GM04503 (cell line): ENCODE data around the gene AKIRIN1.
A peak's percentile ranks its signal among the peaks of the same experiment; 100 is the strongest.
"Not testable (repeated sequence)": the region's sequence is repeated elsewhere in the genome, so short reads cannot be mapped to it uniquely, and the experiment has no call there.

Experiments used
- DNase-seq: peaks from one replicate; pipeline ENCODE4 v3.0.0-alpha.2; 2012; ENCODE audit warnings: low read depth

Gene AKIRIN1, protein sequence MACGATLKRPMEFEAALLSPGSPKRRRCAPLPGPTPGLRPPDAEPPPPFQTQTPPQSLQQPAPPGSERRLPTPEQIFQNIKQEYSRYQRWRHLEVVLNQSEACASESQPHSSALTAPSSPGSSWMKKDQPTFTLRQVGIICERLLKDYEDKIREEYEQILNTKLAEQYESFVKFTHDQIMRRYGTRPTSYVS

DNA sequence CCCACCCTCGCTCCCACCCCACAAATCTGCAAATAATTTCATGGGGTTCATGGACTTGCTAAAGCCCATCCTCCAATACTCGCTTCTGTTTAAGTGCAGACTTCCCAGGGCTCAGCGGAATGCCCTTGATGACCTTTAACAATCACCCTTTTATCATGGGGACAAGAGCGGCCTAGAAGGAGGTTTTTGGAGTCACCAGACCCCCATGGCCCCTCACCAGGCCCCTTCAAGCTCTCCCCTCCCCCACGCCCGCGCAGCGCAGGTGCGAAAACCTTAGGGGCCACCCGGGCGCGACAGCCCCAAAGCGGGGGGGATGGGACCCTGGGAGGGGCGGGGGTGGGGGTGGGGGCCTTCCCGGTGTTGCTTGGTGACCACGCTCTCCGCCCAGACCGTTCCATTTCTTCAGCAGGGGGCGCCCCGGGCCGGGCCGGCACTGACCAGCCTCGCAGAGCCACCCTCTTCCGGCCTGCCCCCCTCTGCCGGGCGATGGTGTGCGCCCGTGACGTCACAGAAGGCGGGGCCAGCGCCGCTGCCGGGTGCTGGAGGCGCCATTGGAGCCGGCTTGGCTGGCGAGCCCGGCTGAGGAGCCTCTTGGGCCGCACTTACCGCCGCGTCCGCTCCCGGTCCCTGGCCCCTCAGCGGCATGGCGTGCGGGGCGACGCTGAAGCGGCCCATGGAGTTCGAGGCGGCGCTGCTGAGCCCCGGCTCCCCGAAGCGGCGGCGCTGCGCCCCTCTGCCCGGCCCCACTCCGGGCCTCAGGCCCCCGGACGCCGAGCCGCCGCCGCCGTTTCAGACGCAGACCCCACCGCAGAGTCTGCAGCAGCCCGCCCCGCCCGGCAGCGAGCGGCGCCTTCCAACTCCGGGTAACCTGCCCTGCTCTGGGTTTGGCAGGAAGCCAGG lies at the start of gene AKIRIN1:
Gene AKIRIN1 (plus strand): TSS at position 539 of the 900 bp plus-strand sequence. CDS start 105 bp downstream, at position 644.
- peak; percentile 71 for DNase-seq

DNA sequence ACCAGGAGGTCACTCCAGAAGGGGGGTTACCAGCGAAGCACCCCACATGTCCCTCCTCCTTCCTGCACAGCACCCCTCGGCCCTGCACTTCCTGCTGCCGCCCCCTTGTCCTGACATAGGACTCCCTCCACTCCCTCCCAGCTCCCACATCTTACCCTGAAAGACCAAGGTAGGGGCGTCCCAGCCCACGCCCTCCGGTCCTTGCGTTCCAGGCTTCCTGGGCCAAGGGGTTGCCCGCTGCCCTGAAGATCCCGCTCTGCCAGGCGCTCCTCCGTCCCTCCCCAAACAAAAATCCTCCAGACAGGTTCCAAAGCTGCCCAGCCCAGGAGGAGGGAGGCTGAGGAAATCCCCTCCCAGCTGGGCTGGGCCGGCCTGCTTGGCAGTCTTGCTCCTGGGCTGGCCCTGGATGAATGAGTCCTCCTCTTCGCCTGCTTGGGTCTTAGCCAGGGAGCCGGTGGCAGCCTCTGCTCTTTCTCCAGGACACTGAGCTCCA lies 49.5 kb upstream of the AKIRIN1 start, which contains the start of gene RHBDL2:
Gene RHBDL2 (minus strand): TSS at position 304 of the 493 bp plus-strand sequence. CDS start 22,618 bp downstream, outside the sequence.
- no peak for DNase-seq

DNA sequence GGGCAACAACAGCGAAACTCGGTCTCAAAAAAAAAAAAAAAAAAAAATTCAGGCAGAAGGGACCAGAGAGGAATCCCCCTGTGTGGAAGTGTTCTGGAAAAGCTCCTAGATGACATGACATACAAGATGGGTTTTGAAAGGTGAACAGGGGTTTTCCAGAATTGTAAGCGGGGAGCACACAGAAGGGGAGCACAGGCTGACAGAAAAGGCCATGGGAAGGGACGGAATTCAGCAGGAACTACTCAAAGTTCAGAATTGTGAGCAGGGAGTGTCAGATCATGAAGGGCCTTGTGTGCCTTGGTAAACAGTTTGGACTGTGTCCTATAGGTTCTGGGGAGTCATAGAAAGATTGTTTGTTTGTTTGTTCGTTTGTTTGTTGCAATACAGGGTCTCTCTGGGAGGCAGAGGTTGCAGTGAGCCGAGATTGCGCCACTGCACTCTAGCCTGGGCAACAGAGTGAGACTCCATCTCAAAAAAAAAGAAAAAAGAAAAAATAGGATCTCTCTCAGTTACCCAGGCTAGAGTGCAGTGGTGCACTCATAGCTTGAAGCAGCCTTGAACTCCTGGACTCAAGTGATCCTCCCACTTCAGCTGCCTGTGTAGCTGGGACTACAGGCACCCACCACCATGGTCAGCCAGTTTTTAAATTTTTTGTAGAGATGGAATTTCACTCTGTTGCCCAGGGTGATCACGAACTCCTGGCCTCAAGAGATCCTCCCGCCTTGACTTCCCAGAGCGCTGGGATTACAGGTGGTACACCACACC lies 48.2 kb upstream of the AKIRIN1 start:
- no peak for DNase-seq

DNA sequence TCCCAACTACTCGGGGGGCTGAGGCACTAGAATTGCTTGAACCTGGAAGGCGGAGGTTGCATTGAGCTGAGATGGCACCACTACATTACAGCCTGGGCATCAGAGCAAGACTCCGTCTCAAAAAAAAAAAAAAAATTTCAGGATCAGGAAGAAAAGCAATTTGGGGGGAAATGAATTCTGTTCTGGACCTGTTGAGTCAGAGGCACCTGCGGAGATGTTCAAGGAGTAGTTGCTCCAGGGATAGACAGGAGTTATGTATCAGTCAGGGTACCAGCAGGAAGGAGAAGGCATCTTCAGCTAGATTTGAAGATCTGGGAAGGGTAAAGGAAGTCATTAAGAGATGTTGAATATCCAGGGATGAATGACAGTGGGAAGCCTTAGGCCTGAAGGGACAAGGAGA lies 46.5 kb upstream of the AKIRIN1 start:
- no peak for DNase-seq

DNA sequence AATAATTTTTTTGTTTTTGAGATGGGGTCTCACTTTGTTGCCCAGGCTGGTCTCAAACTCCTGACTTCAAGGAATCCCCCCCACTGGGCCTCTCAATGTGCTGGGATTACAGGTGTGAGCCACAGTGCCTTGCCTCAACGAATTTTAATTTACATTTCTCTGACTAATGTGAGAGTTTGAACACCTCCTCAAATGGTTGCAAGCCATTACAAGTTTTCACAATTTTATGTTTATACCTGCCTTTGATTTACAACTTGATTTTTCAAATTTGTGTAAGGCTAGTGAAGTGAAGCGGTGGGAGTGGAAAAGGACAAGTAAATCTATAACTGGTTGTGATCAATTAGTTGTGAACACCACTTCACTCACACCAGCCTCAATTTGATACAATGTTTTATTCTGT lies 40.5 kb upstream of the AKIRIN1 start:
- DNase-seq = no peak

DNA sequence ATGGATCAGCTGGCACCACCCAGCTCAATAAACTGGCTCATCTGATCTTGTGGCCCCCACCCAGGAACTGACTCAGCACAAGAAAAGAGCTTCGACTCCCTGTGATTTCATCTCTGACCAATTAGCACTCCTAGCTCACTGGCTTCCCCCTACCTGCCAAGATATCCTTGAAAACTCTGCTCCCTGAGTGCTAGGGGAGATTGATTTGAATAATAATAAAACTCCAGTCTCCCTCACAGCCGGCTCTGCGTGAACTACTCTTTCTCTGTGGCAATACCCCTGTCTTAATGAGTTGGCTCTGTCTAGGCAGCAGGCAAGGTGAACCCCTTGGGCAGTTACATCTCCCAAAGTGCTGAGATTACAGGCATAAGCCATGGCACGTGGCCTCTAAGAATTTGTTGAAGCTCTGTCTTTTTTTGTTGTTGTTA lies 37.6 kb upstream of the AKIRIN1 start:
- DNase-seq = no peak

DNA sequence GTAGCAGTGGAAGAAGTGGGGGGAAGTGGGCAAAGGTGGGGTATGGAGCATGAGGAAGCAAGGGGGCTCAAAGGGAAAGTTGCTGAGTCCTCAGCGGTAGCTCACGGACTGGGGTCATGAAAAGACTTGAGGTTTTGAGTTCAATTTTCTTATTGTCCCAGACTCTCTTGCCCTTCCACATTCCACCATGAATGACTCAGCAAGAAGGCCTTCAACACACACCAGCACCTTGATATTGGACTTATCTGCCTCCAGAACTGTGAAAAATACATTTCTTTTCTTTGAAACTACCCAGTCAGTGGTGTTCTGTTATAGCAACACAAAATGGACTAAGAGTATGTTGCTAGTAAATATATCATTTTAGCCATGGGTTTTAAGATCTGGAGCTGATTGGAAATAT lies 32.1 kb upstream of the AKIRIN1 start:
- no peak for DNase-seq

DNA sequence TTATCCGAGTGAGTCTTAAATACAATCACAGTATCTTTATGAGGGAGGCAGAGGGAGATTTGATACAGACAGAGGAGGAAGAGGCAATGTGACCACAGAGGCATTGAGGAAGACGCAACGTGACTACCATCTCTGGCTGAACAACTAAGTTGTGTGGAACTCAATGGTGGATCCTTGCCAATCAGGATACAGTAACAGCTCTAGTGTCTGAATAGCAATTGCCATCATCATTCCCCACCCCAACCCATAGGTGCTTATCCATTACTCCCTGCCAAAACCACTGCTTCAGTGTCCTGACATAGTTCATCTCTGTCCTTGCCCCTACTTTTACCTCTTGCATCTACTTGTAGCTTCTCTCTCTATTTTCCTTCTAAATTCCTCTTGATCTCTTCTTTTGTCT lies 29.0 kb upstream of the AKIRIN1 start:
- peak; percentile 67 for DNase-seq

DNA sequence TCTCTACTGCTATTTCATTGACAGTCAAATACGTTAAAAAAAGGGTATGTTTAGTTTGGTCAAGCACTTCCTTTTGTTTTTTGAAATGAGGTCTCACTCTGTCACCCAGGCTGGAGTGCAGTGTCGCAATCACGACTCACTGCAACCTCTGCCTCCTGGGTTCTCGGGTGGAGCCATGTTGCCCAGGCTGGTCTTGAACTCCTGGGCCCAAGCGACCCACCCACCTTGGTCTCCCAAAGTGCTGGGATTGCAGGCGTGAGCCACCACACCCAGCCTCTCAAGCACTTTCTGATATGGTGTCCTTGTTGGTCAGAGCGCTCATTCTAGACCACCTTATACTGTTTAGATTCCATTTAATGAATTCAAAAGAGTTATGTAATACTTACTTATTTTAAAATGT lies 28.5 kb upstream of the AKIRIN1 start:
- DNase-seq = no peak

DNA sequence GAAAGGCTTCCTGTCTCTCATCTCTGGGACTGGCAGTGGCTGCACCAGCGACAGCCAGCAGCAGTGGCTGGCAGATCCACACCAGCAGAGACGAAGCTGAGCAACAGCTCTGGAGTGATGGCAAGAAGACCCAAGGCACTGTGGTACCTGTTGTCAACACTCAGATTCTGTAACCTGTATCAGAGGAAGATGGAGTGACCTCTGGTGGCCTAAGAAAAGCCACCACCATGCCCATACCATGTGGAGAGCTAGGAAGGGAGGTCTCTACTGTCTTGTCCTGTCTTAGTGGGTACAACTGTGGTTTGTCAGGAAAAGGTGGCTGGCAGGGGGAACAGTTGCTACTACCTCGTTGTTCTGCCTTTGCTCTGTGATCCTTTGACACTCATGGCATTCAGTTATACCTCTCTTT lies 26.9 kb upstream of the AKIRIN1 start:
- no peak for DNase-seq

DNA sequence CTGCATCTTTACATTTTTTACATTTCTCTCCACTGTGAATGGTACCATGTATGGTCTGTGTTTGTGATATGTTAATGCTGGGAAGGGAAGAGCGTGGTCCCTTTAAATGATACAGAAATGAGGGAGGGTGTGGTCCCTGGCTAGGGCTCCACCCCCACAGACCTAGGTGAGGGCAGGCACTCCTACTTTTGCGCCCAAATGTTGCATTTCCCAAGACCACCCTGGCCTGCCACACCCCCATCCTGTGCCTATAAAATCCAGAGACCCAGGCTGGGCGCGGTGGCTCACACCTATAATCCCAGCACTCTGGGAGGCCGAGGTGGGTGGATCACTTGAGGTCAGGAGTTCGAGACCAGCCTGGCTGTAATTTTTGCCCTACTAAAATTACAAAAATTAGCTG lies 17.9 kb upstream of the AKIRIN1 start:
- DNase-seq = not testable (repeated sequence)

DNA sequence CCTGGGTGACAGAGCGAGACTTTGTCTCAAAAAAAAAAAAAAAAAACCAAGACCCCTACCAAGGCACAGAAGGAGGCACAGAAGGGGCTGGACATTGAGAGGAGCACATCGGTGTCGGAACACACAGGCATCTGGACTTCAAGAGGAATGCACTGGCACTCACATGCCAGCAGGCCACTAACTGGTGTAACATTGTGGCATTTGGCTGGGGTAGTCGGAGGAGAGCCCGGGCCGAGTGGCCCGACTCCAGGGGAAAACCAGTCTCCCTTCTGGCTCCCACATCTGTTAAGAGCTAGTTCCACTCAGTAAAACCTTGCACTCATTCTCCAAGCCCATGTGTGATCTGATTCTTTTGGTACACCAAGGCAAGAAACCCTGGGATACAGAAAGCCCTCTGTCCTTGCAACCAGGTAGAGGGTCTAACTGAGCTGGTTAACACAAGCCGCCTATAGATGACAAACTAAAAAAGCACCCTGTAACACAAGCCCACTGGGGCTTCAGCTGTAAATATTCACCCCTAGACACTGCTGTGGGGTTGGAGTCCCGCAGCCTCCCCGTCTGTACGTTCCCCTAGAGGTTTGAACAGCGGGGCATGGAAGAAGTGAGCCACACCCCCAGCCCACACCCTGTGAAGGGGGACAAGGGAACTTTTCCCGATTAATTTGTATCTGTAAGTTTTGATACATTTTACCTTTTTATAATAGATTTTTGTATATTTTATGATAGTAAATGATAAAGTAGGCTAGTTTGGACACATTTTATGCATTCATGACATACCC lies 17.2 kb upstream of the AKIRIN1 start:
- DNase-seq = no peak

DNA sequence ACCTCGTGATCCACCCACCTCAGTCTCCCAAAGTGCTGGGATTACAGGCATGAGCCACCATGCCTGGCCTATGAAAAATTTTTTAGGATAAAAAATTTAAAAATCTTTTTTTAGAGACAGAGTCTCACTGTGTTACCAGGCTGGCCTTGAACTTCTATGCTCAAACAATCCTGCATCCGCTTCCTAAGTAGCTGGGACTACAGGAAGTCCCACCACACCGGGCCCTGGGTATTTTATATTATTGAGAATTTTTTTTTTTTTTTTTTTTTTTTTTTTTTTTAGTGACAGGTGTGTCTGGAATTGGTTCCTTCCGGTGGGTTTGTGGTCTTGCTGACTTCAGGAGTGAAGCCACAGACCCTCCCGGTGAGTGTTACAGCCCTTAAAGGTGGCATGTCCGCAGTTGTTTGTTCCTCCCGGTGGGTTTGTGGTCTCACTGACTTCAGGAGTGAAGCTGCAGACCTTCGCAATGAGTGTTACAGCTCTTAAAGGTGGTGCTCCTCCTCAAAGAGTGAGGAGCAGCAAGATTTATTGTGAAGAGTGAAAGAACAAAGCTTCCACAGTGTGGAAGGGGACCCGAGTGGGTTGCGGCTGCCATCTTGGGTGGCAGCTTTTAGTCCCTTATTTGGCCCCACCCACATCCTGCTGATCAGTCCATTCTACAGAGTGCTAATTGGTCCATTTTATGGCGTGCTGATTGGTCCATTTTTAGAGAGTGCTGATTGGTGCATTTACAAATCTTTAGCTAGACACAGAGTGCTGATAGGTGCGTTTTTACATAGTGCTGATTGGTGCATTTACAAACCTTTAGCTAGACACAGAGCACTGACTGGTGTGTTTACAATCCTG lies 13.5 kb upstream of the AKIRIN1 start:
- not testable (repeated sequence) for DNase-seq

DNA sequence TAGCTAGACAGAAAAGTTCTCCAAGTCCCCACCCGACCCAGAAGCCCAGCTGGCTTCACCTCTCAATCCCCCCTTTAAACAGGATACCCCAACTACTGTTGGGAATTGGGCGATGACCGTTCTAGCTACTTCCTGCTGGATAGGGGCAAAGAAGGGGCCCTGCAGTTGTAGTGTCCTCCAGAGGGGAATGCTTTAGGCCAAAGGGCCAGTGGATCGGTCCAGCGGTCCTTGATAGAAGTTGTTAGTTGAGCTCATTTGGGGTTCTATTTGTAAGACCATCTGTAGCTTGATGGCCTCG lies 12.9 kb upstream of the AKIRIN1 start:
- not testable (repeated sequence) for DNase-seq

DNA sequence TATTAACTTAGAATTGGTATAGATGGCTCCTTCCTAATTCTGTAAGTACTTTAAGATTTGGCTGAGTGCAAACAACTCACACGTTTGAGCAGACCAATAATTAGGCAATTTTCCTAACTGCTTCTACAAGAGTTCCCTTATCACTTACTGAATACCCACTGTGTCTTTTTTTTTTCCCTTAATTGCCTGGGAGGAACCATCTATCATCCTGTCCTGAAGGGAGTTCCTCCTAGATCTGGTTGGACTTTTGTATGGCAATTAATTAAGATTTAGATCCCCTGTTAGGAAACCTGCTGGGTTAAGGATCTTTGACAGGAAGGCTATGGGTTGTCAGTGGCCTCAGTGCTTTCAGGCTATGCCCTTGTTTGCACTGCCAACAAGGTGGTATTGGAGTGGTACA lies 11.7 kb upstream of the AKIRIN1 start:
- DNase-seq = not testable (repeated sequence)

DNA sequence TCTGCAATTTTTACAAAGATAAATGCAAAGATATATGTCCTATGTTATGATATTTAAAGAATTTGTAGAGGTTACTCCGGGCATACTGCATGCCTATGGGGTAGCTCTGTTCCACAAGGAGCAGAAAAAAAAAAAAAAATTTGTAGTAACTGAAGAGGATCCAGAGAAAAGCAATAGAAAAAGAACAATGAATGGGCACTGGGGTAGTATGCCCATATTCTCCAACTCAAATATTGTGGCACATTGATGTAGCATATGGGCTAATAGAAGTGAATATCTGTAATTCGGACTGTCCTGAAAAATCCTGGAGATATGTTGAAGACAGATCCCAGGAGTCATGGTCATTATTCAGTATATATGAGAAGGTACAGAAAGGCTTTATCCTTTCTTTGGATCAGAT lies 1.1 kb upstream of the AKIRIN1 start:
- DNase-seq = no peak

DNA sequence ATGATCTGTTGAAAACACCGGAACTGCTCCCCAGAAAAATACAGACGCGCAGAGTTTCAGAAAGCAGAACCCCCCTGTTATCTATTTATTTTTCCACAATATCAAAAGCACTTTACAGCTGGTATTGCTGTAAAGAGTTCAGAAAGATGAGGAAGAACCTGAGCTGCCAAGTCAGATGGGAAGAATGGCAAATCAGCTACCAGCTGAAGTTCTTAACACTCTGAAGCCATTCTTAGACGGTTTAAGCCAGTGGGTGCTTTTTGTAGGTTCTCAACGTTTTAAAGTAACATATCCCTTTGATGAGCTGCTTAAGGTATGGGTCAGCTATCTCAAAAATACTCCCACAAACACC lies 714 bp upstream of the AKIRIN1 start:
- DNase-seq = no peak

DNA sequence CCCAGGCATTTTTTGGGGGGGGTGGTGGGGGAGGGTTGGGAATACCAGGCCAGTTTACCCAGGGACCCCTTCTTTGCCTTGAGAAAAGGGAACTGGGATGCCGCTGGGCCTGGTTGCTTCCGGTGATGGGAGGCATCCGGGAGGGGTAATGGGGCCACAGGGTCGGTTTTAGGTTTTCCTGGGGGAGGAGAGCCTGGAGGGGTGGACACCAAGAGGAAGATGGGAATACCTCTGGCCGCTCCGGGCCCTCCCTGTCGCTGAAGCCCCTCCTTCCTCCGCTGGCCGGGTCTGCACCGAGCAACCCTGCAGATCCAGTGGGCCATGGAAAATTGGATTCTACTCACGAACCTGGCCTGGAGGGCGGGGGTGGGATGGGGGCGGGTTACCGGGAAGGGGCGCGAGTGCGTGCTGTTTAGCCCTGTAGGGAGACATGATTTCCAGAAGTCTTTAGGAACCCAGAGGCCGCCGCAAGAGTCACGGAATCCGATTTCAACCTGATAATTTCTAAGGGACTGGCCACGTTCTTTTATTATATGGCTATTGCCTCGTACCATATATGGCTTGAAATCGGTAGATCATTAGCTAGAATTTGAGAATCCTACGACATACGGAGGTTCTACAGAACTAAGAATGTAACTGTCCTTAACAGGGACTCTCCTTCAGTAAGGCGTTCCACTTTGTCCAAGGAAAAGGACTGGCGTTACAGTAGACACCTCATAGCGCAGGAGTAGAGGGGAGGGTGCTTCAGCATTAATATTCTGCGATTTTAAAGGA lies 749 bp downstream of the AKIRIN1 start:
- DNase-seq = no peak

DNA sequence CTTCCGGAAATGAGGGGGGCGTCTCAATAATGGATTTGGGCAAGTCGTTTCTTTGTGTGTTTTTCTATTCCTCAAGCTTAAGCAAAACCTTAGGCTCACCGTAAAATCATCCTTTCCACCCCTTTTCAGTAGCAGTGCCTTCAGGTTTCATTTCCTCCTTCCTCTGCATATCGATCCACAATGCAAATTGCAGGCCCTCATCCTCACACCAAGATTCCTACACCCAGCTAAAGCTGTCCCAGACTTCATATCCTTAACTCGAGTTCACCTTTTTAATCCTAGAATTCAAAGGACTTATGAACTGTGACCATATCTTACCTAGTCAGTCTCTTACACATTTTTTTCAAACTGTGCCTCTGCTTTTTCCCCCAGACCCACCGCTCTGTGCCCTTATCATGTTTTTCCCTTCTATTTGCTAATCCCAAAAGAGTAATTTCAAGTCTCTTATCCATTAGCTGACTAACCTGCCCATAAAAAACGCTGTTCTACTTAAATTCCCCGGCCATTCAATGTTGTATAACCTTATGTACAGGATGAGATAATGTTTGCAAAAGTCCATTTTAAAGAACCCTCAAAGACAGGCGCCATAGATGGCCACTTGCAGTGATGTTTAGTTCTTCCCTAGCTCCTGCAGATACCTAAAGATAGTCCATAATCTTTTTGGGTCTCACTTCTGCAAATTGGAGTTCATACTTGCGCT lies 1.5 kb downstream of the AKIRIN1 start:
- DNase-seq = no peak

DNA sequence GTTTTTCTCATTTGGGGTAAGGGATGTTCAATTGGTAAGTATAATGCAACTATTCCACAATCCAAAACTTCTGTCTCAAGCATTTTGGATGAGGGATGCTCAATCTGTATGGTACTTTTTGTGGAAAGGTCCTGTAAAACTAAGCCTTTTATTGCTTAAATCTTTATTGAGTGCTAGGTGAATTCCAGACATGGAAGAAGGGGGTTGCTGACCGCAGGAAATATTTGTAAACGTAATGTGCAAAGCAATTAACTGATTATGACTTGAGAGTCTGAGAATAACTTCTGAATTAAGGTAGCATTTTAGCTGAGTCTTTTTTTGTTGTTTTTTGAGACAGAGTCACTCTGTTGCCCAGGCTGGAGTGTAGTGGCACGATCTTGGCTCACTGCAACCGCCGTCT lies 3.1 kb downstream of the AKIRIN1 start:
- no peak for DNase-seq
